Astrocyte (in vitro differentiated cells and primary cell): ENCODE measurements around the gene SPIN2B.

Source experiments
- CTCF ChIP-seq: IDR thresholded peaks from 2 replicates; pipeline ENCODE4 v1.5.1; 2011; ENCODE audit warnings: low read depth, mild to moderate bottlenecking, inconsistent platforms, low read length, moderate library complexity; ENCODE audit not compliant: insufficient read depth
- EZH2 ChIP-seq: IDR thresholded peaks from 2 replicates; pipeline ENCODE4 v1.6.1; 2012; ENCODE audit warnings: mild to moderate bottlenecking, low read length, inconsistent platforms; ENCODE audit not compliant: insufficient read depth

- TF ChIP-seq CTCF (no peak), EZH2 (no peak)
These were observed 17.3 kb upstream of the SPIN2B start for GRCh38 chrX:57138674-57139073.
